GM19467 (cell line): ENCODE measurements around the gene RALGAPA2.

Experiments used
- ATAC-seq: cut with Tn5 transposase; IDR thresholded peaks from one replicate; pipeline ENCODE4 v1.9.1; 2021; ENCODE audit warnings: mild to moderate bottlenecking, moderate library complexity; ENCODE audit not compliant: unreplicated experiment

Gene RALGAPA2

DNA sequence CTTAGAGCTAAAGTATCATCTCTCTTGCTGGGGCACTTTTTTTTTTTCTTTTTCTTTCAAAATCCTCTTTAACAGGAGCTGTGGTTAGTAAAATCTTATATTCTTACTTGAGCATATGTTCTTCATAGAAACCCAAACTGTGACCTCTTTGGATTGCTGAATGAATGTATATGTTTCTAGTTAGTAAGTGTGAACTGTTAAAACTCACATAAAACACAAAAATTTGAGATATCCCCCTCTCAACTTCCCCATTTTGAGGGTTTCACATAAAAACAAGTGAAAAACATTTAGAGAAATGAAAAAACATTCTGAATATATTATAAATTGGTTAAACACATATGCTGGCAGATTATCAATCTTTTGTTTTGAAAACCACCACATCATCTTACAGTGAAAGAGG lies 266.4 kb downstream of the RALGAPA2 start:
- no peak for ATAC-seq

DNA sequence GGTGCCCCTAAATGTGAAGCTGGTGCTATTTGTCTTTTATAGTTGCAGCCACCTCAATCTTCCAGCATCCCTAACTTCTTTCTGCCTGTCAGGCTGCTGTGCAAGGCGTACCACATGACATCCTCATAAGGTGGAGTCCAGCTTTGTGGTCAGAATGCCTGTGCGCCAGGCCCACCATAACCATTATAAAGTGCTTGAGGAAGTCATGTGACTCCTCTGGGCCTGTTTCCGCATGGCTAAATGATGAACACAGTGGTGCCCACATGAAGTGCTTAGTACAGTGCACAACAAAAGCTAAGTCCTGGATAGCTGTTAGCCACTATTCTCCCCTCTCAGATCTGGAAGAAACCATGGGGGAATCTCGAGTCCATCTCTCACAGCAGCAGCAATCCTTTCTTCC lies 268.9 kb downstream of the RALGAPA2 start:
- no peak for ATAC-seq

DNA sequence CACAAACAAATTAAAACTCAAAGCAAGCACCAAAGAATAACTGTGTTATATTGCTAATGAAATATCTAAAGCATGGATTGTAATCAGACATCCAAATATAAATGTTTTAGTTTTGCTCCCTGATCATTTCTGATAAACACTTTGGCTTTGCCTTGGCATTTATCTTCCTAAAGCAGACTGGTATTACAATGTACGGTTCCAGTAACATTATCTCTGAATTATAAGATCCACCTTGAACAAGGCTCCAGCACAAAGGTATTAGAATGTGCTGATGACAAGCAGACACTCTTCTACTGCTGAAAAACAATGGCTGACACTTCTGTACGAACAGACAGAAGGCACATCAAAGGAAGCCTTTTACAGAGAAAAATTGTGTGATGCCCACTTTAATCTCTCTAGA lies 270.0 kb downstream of the RALGAPA2 start:
- no peak for ATAC-seq

DNA sequence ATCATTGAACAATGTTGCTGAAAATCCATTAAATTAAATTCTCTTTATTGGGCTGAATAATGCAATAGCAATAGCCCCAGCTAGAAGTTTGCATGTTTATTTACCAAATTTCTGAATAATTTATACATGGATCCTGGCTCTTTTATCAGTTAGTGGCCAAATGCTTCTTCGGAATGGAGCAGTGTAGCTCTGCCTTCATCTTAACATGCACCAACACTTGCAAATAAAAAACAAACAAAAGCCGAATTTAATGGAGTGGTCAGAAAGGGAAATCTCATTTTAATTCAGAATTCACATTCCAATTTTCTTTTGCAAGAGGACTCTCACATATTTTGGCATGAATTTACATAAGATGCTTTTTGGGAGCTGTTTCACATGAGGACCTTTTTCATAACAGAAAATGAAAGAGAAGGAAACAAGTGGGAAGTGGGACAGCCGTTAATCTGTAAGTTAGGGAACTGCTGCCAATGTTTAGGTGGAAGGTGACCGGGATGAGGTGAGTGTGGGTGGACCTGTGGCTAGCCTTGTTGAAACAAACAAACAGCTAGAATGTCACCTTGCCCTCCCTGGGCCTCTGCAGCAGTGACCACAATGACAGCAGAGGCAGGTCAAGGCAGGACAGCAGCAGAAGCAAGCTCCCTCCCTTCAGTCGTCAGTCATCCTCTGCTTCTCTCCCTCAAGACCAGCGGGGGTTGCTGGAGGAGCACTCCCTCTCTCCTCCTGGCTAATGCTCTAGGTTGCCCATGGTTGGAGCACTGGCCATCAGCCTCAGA lies 271.4 kb downstream of the RALGAPA2 start:
- ATAC-seq, result no peak

DNA sequence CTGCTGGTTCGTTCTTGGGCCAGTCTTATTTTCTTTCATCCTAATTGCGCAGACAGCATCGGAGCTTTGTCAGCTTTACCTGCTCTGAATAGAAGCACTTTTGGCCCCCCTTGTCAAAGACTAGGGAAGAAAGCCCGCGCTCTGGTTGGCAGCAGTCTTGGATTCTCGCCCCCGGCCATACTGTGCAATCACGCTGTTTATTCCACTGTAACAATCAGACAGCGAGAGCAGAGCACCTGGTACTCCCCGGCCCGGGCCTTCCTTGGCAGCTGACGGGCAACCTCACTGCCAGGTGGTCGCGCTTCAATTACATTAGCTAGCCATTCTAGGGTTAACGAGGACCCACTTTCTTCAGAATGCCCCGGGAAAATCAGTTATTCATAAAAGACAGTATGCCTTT lies 272.0 kb downstream of the RALGAPA2 start:
- ATAC-seq, result no peak

DNA sequence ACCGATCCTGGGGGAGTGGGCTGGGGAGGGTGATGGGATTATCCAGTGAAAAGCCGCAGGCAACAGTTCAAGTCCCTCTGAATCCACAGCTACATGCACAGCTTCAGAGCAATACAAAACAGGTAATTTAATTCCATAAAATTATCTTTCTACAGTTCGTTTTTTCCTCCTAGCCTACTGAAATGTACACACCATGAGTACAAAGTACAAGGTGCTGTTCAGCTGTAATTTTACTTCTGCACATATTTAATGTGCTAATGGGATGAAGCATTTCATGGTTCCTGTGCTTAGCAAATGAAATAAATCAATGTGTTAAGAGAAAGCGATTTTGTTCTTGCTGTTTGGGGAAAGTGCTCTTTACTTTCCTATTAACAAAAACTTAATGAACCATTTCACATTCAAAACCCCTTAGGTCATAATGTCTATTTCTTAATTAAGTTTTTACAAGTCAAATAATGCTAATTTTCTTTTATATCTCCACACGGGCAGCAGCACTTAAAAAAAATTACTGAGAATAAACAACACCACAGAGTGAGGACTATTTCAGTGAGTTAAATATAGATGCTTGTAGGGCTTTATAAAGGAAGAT lies 272.7 kb downstream of the RALGAPA2 start:
- no peak for ATAC-seq

DNA sequence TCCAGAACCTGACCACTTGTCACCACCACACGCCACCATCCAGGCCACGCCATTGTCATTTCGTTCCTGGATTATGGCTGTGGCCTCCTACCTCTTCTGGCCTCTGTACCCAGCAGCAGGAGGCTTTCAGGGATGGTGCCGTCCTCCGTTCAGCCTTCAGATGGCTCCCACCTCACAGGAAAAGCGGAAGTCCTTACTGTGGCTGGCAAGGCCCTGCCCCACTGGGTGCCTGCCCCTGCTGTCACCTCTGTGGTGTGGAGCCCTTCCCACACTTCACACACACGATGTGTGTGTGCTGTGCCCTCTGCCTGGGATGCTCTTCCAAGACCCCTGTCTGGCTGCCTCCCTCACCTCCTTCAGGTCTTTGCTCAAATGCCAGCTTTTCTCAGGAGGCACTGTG lies 275.1 kb downstream of the RALGAPA2 start:
- ATAC-seq, result no peak

DNA sequence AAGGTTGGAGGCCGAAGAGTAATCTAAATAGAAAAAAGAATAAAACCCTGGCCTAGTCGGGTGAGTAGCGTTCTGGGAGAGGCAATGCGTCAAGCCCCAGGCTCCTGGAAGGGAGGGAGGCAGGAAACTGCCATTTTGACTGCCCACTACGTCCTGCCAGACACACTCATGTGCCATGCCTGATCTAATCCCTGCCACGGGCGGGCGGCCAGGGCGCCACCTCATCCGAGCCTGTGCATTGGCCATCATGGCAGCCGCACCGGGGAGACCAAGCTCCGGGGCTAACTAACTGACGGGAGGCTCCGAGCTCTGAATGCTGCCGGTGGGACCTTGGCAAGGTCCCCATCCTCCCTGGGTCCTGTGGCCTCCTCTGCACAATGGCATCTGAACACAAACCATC lies 275.8 kb downstream of the RALGAPA2 start:
- ATAC-seq, result no peak

DNA sequence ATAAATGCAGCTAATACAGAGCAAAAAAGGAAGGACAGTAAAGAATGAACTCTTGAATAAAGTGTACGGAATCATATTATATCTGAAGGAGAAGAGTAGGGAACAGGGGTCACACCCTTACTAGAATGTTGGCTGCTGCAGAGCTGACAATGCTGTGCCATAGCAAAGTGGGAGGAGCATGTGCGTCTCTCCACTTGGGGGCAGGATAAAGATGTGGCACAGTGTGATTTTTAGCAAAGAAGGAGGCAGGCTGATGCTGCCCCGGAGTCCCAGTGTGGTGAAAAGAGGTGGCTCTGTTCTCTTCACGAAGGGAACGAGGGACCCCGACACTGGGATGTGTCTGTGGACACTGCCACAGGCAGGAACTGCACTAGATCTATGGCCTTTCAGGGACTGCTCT lies 277.0 kb downstream of the RALGAPA2 start:
- no peak for ATAC-seq

DNA sequence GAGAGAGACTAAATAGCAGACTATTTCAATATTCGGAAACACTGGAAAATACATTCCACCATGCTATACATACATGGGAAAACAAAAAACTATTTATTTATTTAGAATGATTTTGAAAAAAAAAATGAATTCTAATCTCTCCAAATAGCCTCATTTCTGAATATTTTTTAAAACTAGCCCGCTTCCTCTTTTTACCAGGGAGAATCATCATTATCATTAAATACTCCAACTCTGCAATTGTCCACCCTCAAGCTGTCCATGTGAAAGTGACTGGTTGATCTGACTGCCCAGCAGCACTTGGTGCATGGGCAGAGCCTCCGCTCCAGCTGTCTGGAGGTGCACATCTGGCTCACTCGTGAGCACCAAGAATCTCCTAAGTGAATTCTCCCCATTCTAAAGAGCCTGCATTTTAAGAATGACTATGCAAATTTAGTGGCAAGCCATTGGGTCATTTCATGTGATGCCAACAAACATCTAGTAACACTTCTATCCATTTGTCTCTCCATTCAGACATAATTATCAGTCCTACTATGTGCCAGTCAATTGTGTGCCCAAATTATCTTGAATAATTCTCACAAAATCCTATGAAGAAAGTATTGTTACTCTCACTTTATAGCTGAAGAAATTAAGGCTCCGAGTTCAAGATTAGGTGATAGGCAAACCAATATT lies 279.7 kb downstream of the RALGAPA2 start:
- ATAC-seq, result no peak

DNA sequence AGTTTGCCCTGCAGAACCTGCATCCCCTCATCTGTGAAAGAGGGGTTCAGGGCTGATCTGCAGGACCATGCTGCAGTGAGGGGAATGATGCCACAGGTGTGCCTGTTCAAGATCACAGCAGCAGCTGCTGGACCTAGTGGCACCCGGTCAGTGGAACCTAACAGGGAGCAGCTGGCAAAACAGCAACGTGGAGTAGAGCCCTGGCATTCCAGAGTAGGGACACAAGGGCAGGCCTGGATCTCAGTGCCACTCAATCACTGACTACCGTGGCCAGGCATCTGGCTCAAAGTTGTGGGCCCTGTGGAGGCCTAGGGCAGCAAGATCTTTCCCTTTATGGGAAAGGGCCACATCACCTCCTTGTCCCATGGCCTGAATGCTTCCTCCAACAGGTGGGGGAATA lies 282.4 kb downstream of the RALGAPA2 start:
- ATAC-seq, result no peak

DNA sequence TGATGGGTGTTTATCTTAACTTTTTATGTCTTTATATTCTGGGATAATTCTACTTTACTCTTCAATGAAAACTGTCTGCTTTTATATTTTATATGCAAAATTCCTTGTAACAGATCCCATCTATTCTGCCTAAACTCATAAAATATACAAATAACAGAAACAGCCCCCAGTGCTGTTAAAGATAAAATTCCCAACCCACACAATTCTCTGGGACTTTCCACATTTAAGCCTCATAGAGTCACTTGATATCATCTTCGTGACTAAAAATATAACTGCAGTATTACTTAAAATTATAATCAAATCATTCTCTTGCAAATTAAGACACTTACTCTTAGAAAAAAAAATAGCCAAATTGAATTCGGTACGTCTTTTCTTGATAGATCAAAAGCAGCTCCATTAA lies 284.4 kb downstream of the RALGAPA2 start:
- no peak for ATAC-seq

DNA sequence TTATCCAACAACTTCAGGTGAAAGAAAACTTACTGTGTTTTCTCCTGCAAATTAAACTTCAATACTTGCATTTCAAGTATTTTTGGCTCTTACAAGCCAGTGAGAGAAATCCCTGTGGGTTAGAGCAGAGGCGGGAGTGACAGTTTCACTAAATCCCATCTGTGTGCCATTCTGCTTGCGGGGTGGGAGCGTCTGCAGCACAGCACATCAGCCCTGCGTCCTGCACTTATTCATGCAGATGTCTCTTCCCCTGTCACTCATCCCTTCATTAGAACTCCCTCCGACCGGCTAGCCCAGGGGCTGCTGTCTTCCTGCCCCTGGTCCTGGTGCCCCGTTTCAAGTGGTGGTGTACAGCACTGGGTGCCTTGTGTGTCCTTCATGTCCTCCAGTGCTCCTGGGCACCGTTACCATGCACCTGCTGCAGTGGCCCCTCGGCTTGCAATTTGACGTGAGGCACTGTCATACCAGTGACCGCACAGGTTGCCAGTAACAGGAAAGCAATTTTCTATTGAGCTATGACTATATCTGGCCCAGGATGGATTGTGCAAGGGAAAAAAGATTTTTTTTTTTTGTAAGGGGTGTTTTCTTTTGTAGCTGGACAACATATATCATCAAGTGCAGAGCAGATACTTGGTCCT lies 285.1 kb downstream of the RALGAPA2 start:
- ATAC-seq, result no peak

DNA sequence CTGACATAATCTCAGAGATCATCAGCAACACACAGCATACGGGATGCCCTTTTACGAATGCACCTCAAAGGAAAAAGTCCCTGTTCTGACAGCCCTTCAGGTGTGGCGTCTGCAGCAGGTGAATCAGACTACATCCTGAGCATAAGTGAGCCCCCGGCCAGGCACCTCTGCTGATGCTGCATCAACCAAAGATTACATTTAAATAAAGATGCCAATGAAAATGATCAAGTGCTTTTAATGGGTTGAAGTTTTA lies 285.9 kb downstream of the RALGAPA2 start:
- ATAC-seq, result no peak

DNA sequence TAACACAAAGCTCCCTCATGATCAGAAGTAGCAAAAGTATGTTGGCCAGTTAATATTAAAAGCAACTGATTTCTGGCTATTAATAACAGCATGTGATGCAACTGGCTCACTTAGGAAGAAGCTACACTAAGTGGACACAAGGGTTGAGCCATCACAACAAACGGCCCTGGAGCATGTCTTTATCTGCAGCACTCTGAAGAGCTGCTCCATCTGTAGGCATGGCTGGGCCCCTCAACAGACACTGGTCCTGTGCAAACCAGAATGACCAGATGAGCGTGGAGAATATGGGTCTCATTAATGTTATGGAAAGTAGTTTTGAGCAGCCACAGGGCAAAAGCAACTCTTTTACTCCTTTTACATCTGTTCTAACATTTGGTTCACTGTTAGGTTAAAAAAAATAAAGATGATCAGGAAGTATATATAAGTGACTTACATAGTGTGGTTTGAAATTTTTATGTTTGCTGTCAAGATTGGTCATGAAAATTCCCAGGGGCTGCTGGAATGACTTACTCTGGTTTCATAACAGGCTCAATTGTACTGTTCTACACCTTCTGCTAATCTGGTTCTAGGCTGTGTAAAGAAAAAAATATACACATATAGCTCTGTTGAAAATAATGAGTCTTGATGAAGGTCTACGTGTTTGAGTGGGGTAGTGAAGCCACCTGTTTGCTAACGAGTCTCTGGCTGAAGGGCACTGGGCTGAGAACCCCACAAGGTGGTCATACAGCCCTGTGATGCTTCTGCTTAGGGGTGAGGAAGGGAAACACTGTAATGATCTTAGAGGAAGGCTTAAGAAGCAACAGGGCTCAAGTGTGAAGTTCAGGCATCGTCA lies 286.4 kb downstream of the RALGAPA2 start:
- no peak for ATAC-seq

DNA sequence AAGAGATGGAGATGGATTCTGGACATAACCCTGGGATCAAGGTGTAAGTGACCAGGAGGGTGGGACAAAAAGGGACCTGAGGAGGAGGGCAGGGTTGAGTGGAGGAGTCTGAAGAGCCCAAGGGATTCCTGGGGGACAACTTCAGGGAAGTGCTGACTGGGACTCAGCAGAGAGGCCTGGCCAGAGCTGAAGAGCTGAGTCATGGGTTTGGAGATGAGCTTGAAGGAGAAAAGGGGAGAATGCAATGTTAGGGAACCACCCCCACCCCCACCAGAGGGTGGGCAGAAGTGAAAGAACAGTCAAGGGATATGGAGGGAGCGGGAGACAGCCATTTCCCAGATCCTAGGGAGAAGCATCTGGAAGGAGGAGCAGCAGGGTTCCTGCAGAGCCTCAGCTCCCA lies 289.3 kb downstream of the RALGAPA2 start:
- ATAC-seq, result no peak

DNA sequence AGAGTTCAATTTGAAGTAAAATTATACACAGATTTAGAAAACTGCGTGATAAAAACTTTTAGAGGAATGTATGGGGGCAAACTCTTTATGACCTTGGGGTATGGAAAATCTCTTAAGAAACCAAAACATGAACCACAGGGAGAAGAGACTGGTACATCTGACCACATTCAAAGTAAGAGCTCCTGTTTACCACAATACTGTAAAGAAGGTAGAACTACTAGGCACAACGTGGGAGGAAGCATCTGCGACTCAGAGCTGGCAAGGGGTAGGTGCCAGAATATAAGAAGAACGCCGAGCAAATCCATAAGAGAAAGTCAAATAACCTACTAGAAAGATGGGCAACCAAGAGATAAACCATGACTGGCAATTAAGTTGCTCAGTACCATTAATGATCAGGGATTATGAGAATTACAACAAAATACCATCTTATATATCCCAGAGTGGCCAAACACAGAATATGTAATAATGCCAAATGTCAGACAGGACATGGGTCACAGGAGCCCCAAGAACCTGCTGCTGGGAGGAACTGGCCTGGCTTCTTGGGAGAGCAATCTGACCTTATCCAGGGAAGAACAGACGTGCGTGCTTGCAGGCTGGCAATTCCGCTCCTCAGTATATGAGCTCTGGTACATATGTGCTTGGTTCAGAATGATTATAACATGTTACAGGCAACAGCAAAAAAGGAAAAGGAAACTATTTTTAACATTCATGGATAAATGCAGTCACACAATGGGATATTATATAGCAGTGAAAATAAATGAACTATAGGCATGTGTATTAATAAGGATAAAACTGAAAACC lies 294.4 kb downstream of the RALGAPA2 start:
- ATAC-seq, result no peak

DNA sequence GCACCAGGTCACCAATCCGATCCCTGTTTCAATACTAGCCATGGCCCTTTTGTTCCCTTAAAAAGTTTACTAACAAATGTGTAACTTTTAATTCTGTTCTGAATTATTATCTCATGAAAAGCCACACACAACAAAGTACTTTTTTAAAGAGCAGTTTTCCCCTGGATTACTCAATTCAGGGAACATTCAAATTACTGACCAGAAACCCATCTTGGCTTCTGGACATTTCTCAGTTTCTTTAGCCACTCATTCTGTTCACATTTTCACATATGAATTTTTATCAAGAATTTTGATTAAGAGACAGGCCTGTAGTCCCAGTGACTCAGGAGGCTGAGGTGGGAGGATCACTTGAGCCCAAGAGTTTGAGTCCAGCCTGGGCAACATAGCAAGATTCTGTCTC lies 297.1 kb downstream of the RALGAPA2 start:
- ATAC-seq, result no peak

DNA sequence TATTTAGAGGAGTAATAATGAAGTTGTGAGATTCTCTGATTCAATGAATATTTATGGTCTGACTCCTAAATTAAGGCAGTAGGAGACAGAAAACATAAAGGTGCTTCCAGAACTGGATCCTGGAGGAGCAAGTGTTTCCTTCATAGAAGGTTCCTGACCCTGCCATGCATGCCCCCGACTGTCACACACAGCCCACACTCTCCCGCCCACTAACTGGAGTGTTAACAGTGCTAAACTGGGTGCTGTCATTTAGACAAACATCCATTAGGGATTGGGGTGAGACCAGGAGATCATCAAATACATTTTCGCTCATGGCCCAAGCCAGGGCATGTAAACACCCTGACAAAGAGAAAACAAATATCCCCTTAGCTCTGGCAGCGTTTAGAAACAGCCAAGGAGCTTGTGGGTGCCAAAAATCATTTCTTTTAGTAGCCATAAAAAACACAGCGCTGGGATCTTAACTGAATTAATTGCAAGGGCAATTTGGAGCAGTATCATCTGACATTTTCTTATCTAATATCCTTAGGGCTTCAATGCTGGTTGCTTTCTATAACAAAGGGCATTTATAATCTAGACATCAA lies 297.7 kb downstream of the RALGAPA2 start:
- no peak for ATAC-seq

DNA sequence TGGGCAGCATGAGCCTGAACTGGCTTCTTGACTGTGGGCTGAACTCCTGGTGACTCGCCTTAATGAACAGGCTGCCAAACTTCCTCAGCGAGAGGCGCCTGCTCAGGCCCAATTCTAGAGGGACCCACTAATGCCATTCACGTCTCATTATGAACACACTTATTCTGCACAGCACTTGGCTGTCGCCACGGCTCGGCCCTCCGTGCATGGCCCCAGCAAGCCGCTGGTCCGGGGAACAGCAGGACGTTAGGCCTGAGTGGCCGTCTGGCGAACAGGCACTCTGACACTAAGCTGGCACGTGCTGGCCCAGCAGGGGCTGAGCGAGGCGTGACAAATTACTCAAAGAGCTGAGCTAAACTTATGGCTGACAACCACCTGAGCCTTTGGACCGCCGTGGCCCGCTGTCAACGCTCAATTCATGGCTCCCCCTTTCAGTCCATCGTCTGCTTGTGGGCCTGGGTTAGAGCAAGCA lies 298.6 kb downstream of the RALGAPA2 start:
- no peak for ATAC-seq
